NB4 (cell line): ENCODE data around the gene AFF3.

Experiments
- DNase-seq: peaks from one replicate; pipeline ENCODE4 v3.0.0; 2010; ENCODE audit warnings: low read depth
- H3K4me3 ChIP-seq: one replicate; pipeline ENCODE4 v1.5.1; 2011; ENCODE audit warnings: mild to moderate bottlenecking, low read depth, low read length, moderate library complexity
- MYC ChIP-seq: IDR thresholded peaks from 2 replicates; pipeline ENCODE4 v1.6.1; 2011; ENCODE audit warnings: low read depth, low read length
- POLR2A ChIP-seq: IDR thresholded peaks from 2 replicates; pipeline ENCODE4 v1.6.1; 2011; ENCODE audit warnings: mild to moderate bottlenecking; ENCODE audit not compliant: insufficient read length; ENCODE audit errors: extremely low read depth
- TF ChIP-seq, protein P1 (sequence below): IDR thresholded peaks from 2 replicates; pipeline ENCODE4 v1.6.1; 2011; ENCODE audit warnings: low read depth, low read length
- TF ChIP-seq, protein P2 (sequence below): IDR thresholded peaks from one replicate; pipeline ENCODE4 v1.5.1; 2012; ENCODE audit warnings: low read depth, low read length

The AFF3 gene

DNA sequence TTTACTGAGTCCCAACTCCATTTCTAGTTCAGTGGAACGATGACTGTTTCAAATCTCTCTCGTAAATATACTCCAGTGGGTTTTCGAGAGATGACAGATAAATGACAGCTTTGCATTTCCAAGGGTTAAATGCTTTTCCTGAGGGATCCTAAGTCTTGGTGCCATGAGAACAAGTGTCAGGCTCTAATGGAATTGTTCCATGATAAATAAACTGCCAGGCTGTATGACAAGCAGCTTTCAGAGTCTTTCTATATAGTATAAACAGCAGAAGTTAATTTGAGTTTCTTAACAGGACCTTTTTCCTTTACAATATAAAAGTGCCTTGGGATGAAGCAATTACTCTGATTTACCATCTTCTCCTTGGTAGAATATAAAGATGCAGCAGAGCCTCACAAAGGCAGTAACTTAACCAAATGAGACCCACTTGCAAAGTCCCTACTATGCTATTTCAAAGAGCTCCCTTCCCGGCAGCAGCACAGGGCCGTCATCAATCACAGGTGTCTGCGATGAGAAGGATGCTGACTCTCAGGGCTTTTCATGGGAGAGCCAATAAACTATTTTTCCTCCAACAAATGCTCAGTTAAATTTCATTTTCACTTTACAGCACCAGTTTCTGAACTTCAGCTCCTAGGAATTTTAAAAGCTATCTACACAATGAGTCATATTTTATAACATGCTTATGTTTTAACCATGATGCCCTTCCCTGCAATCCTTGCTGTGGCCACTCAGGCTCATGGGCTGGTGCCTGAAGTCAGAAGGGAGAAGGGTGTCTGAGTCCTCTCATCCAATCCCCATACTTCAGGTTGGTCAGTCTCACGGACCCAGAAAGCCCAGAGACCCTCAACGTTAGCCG, 123.8 kb downstream of the AFF3 start:
- TF ChIP-seq, protein P1, sequence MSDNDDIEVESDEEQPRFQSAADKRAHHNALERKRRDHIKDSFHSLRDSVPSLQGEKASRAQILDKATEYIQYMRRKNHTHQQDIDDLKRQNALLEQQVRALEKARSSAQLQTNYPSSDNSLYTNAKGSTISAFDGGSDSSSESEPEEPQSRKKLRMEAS = no peak
- no peak for TF ChIP-seq POLR2A
- TF ChIP-seq, protein P2, sequence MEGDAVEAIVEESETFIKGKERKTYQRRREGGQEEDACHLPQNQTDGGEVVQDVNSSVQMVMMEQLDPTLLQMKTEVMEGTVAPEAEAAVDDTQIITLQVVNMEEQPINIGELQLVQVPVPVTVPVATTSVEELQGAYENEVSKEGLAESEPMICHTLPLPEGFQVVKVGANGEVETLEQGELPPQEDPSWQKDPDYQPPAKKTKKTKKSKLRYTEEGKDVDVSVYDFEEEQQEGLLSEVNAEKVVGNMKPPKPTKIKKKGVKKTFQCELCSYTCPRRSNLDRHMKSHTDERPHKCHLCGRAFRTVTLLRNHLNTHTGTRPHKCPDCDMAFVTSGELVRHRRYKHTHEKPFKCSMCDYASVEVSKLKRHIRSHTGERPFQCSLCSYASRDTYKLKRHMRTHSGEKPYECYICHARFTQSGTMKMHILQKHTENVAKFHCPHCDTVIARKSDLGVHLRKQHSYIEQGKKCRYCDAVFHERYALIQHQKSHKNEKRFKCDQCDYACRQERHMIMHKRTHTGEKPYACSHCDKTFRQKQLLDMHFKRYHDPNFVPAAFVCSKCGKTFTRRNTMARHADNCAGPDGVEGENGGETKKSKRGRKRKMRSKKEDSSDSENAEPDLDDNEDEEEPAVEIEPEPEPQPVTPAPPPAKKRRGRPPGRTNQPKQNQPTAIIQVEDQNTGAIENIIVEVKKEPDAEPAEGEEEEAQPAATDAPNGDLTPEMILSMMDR = no peak
- TF ChIP-seq MYC = no peak
- DNase-seq = no peak
- H3K4me3 ChIP-seq = no peak overlapping the region

DNA sequence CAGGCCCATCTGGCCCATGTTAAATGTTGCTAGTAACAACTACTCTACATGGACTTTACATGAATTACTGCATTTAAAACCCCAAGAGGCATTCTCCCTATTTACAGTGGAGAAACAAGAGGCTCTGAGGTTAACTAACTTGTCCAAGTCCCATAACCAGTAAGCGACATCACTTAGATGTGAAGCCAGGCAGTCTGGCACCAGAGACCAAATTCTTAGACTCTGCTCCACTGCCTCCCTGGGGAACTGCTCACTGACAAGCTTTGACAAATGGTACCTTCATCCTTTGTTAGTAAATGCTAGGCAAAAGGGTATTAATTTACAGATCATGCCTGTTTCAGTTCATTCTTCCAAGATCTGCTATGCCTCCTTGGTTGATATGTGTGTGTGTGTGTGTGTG, 124.8 kb downstream of the AFF3 start:
- TF ChIP-seq, protein P1 = no peak
- TF ChIP-seq, protein P2 = no peak
- TF ChIP-seq POLR2A (no peak), MYC (no peak)
- H3K4me3 ChIP-seq = no peak overlapping the region
- no peak for DNase-seq

DNA sequence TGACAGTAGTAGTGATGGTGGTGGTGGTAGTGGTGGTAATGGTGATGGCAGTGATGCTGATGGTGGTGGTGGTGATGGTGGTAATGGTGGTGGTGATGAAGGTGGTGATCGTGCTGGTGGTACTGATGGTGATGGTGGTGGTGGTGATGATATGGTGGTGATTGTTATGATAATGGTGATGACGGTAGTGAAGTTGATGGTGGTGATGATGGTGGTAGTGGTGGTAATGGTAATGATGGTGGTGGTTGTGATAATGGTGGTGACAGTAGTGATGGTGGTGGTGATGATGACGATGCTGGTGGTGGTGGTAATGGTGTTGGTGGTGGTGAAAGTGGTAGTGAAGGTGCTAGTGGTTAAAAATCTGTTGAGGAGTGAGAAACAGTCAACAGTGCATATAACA, 125.6 kb downstream of the AFF3 start:
- TF ChIP-seq, protein P1 = no peak
- TF ChIP-seq, protein P2 = no peak
- no peak for TF ChIP-seq POLR2A
- TF ChIP-seq MYC = no peak
- no peak overlapping the region for H3K4me3 ChIP-seq

DNA sequence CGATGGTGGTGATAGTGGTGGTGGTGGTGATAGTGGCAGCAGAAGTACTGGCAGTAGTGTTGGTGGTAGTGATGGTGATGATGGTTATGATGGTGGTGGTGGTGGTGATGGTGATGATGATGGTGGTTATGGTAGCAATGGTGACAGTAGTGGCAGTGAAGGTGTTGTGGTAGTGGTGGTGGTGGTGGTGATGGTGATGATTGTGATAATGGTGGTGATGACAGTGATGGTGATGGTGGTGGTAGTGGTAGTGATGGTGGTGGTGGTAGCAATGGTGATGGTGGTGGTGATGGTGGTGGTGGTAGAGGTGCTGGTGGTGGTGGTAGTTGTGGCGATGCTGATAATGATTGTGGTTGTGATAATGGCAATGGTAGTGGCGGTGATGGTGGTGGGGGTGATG, 126.5 kb downstream of the AFF3 start:
- TF ChIP-seq, protein P1 = no peak
- no peak for TF ChIP-seq MYC
- TF ChIP-seq, protein P2 = no peak
- TF ChIP-seq POLR2A = no peak
- DNase-seq = no peak
- H3K4me3 ChIP-seq = no peak overlapping the region

More for the DNA sequence above, 125.6 kb downstream of the AFF3 start:
- no peak for DNase-seq

DNA sequence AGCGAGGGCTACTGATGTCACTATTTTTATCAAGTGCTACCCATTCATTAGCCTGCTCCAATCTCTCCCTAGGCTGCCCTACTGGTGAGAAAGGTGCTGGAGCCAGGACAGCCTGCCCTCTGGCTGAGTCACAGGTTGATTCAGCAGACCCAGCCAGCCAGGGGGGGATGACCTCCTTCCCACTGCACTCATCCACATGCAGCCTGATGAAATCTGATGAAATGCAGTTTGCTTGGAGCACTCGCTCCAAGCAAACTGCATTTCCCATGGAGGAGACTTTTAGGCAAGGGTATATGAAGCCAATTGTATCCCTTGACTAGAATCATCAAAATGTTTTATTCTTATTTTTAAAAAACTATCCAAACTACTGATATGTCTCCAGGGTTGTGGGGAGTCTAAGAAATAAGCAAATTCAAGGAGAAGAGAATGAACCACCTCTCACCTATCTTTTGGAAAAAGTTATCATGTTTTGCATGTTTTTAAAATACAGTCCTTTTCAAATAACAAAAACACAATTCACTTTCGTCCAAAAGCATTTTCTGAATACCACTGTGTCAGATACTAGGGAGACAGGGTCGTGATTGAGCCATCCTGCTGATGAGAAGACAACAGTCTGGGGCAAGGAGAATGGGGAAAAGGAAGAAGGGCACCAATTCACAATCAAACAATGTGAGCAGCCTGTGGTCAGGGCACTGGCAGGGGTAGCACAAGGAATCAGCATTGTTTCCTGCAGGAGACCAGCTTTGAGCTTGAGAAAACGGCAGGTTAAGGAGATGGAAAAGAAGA, 128.3 kb downstream of the AFF3 start:
- H3K4me3 ChIP-seq = no peak overlapping the region
- DNase-seq = no peak
- TF ChIP-seq, protein P1 = no peak
- TF ChIP-seq POLR2A = no peak
- TF ChIP-seq, protein P2 = no peak
- TF ChIP-seq MYC = no peak
